ENCODE measurements around the gene CRYBA1.
"Not testable (repeated sequence)": the region's sequence is repeated elsewhere in the genome, so short reads cannot be mapped to it uniquely, and the experiment has no call there.

- not testable (repeated sequence) for TF ChIP-seq CTCF (IDR thresholded peaks at IDR 0.05 in 2 of 3, conservative IDR thresholded peaks at IDR 0.05 in 1 of 3; ENCODE audit: borderline replicate concordance in 1 of 3, insufficient read depth in 1 of 3, low read depth in 2 of 3, low read length in 2 of 3); POLR2AphosphoS5 (IDR thresholded peaks at IDR 0.05; ENCODE audit: low read depth, low read length); EZH2 (IDR thresholded peaks at IDR 0.05); MAX (IDR thresholded peaks at IDR 0.05); POLR2A (IDR thresholded peaks at IDR 0.05; ENCODE audit: borderline replicate concordance, extremely low read depth, insufficient read depth, insufficient read length); REST (IDR thresholded peaks at IDR 0.05; ENCODE audit: low read depth); JUND (IDR thresholded peaks at IDR 0.05); EGR1 (IDR thresholded peaks at IDR 0.05; ENCODE audit: low read depth); ZBTB33 (IDR thresholded peaks at IDR 0.05; ENCODE audit: extremely low read depth, insufficient replicate concordance, low read length)
Measured at GRCh38 chr17:29271980-29272379, 25.3 kb downstream of the CRYBA1 start.
